SK-N-SH (cell line): Measurements from ENCODE around the gene NRG3. TPM values are rescaled to one million over a fixed set of nuclear protein-coding genes. Genes with fewer than 3 reads are reported as not detected.

Source experiments
- CTCF ChIA-PET: fragments of 300-600, 350-600 bp; formaldehyde crosslinking; extraction: SDS; loops from one replicate; lab custom pipeline; 2021; lab: Yijun Ruan, JAX
- POLR2A ChIA-PET: fragments of 350-600 bp; sonication (Branson Sonifier 250); formaldehyde crosslinking; extraction: SDS; loops from one replicate; lab custom pipeline; 2020; ENCODE audit warnings: antibody characterized with exemption, inconsistent platforms; lab: Yijun Ruan, JAX
- DNase-seq: peaks from one replicate; pipeline ENCODE4 v3.0.0; 2012
- H2AFZ ChIP-seq: fragments of 200-600 bp; sonication (generic); 2 replicates; pipeline ENCODE4 v1.8.1; 2016; ENCODE audit warnings: antibody characterized with exemption, mild to moderate bottlenecking, low read depth
- H3F3A ChIP-seq: fragments of 200-600 bp; sonication (generic); replicated peaks from 2 replicates; pipeline ENCODE3; 2016; ENCODE audit warnings: antibody characterized with exemption, mild to moderate bottlenecking; ENCODE audit not compliant: insufficient read depth
- H3K27ac ChIP-seq, 2 experiments: fragments of 200-500 bp in 1 of 2; fragments of 200-600 bp in 1 of 2; sonication (Bioruptor generic) in 1 of 2; sonication (generic), shearing (Covaris generic) in 1 of 2; 2 replicates each; pipeline versions ENCODE4 v1.5.1 to v1.6.1; 2014 to 2016; ENCODE audit warnings: low read depth in 2 of 2, inconsistent platforms in 1 of 2, low read length in 1 of 2, mild to moderate bottlenecking in 1 of 2, mixed read lengths in 1 of 2
- H3K27me3 ChIP-seq: fragments of 200-600 bp; sonication (generic), shearing (Covaris generic); 2 replicates; pipeline ENCODE4 v1.6.1; 2016; ENCODE audit warnings: mixed run types; ENCODE audit not compliant: insufficient read depth
- H3K36me3 ChIP-seq, 2 experiments: fragments of 200-500 bp in 1 of 2; fragments of 200-600 bp in 1 of 2; sonication (Bioruptor generic) in 1 of 2; sonication (generic) in 1 of 2; replicated peaks in 1 of 2; 2 replicates each; pipeline versions ENCODE3 to v1.5.1; 2014 to 2016; ENCODE audit warnings: low read length in 1 of 2, mild to moderate bottlenecking in 1 of 2; ENCODE audit not compliant: insufficient read depth in 2 of 2, control insufficient read depth in 1 of 2
- H3K4me1 ChIP-seq, 2 experiments: fragments of 200-500 bp in 1 of 2; fragments of 200-600 bp in 1 of 2; sonication (Bioruptor generic) in 1 of 2; sonication (generic), shearing (Covaris generic) in 1 of 2; 2 replicates each; pipeline versions ENCODE4 v1.5.1 to v1.6.1; 2014 to 2016; ENCODE audit warnings: low read depth in 1 of 2, low read length in 1 of 2, mixed run types in 1 of 2; ENCODE audit not compliant: insufficient read depth in 2 of 2, control insufficient read depth in 1 of 2
- H3K4me2 ChIP-seq: fragments of 200-600 bp; sonication (generic), shearing (Covaris generic); 2 replicates; pipeline ENCODE4 v1.6.1; 2017; ENCODE audit warnings: mixed run types
- H3K4me3 ChIP-seq, 2 experiments: fragments of 200-500 bp in 1 of 2; fragments of 200-600 bp in 1 of 2; sonication (Bioruptor generic) in 1 of 2; sonication (generic), shearing (Covaris generic) in 1 of 2; 2 replicates each; pipeline versions ENCODE4 v1.5.1 to v1.8.1; 2014 to 2016; ENCODE audit warnings: low read depth in 2 of 2, inconsistent platforms in 1 of 2, low read length in 1 of 2, mild to moderate bottlenecking in 1 of 2, mixed read lengths in 1 of 2, moderate library complexity in 1 of 2
- H3K79me2 ChIP-seq: fragments of 200-600 bp; sonication (generic); 2 replicates; pipeline ENCODE4 v1.8.1; 2017; ENCODE audit warnings: mild to moderate bottlenecking; ENCODE audit not compliant: insufficient read depth
- H3K9ac ChIP-seq: fragments of 200-600 bp; sonication (generic); 2 replicates; pipeline ENCODE4 v1.6.1; 2017; ENCODE audit warnings: mixed run types
- H3K9me2 ChIP-seq: fragments of 200-600 bp; sonication (generic); 2 replicates; pipeline ENCODE4 v1.6.1; 2017; ENCODE audit warnings: mixed run types
- H3K9me3 ChIP-seq: fragments of 200-600 bp; sonication (generic); 2 replicates; pipeline ENCODE4 v1.6.1; 2017; ENCODE audit warnings: mixed run types, mild to moderate bottlenecking, moderate library complexity
- H4K20me1 ChIP-seq: fragments of 200-600 bp; sonication (generic); 2 replicates; pipeline ENCODE4 v1.6.1; 2017; ENCODE audit warnings: mild to moderate bottlenecking, mixed run types; ENCODE audit not compliant: insufficient read depth
- EP300 ChIP-seq, 2 experiments: IDR thresholded peaks; 2 replicates each; pipeline versions ENCODE4 v1.4.0 to v1.6.1; 2012; ENCODE audit warnings: borderline replicate concordance in 1 of 2, low read depth in 1 of 2, low read length in 1 of 2
- FOSL2 ChIP-seq: IDR thresholded peaks from 2 replicates; pipeline ENCODE4 v1.4.0; 2012; ENCODE audit warnings: low read depth, mild to moderate bottlenecking, moderate library complexity, borderline replicate concordance
- FOXM1 ChIP-seq: IDR thresholded peaks from 2 replicates; pipeline ENCODE4 v1.4.0; 2012; ENCODE audit warnings: low read depth, mild to moderate bottlenecking
- GATA2 ChIP-seq: sonication (generic); formaldehyde crosslinking; IDR thresholded peaks from 2 replicates; pipeline ENCODE4 v1.5.0; 2020; ENCODE audit warnings: mild to moderate bottlenecking, missing genetic modification reagents
- MAX ChIP-seq: IDR thresholded peaks from 2 replicates; pipeline ENCODE4 v1.4.0; 2012; ENCODE audit warnings: low read depth
- MXI1 ChIP-seq: IDR thresholded peaks from 2 replicates; pipeline ENCODE4 v1.6.1; 2012; ENCODE audit warnings: mild to moderate bottlenecking, low read depth, low read length, improper control_type of control experiment
- NRF1 ChIP-seq: IDR thresholded peaks from 2 replicates; pipeline ENCODE4 v1.6.1; 2012; ENCODE audit warnings: low read depth, mild to moderate bottlenecking, low read length
- PBX3 ChIP-seq: IDR thresholded peaks from 2 replicates; pipeline ENCODE4; 2012
- REST ChIP-seq: IDR thresholded peaks from 2 replicates; pipeline ENCODE4 v1.6.1; 2012; ENCODE audit warnings: mild to moderate bottlenecking, low read depth, low read length, moderate library complexity
- RXRA ChIP-seq: IDR thresholded peaks from 2 replicates; pipeline ENCODE4 v1.4.0; 2012; ENCODE audit warnings: low read depth, mild to moderate bottlenecking, borderline replicate concordance
- TAF1 ChIP-seq: IDR thresholded peaks from 2 replicates; pipeline ENCODE4 v1.6.1; 2012; ENCODE audit warnings: low read depth, mild to moderate bottlenecking, low read length, moderate library complexity, borderline replicate concordance
- TCF12 ChIP-seq: IDR thresholded peaks from 2 replicates; pipeline ENCODE4 v1.4.0; 2012
- YY1 ChIP-seq: IDR thresholded peaks from 2 replicates; pipeline ENCODE4 v1.4.0; 2012; ENCODE audit warnings: low read depth, mild to moderate bottlenecking
- ZBTB33 ChIP-seq: IDR thresholded peaks from 2 replicates; pipeline ENCODE4 v1.4.0; 2012; ENCODE audit warnings: low read depth, borderline replicate concordance
- WGBS: methylation state at CpG from one replicate; pipeline ENCODE4 v1.1.6; 2017; ENCODE audit warnings: low lambda C conversion rate; 5-methylcytosine and 5-hydroxymethylcytosine counted together
- polyA plus RNA-seq, 3 experiments: library from polyadenylated mRNA; depleted of rRNA; stranded (reverse); fragments of >200 nt; gene quantifications; 2 replicates each; pipeline ENCODE4 v1.2.3, GENCODE V29; 2012

NRG3 gene
- polyA plus RNA-seq, 1 of the 3 experiments (the other 2 are of a cell fraction) = 0.03 TPM

- no peaks in the 10 kb centered on the region for H3K4me1 ChIP-seq
- H3K27ac ChIP-seq = no peak overlapping the region
- no peaks in the 10 kb centered on the region for H4K20me1 ChIP-seq
- H3K9me3 ChIP-seq = no peaks in the 10 kb centered on the region
- POLR2A ChIA-PET = no interaction called here
- H2AFZ ChIP-seq = no peak overlapping the region
- TF ChIP-seq YY1 = no peak
- TF ChIP-seq TCF12 = no peak
- TF ChIP-seq PBX3 = no peak
- TF ChIP-seq ZBTB33 = no peak
- no peak for TF ChIP-seq FOSL2
- TF ChIP-seq FOXM1 = no peak
- no peak for TF ChIP-seq EP300 (IDR thresholded peaks at IDR 0.05; ENCODE audit: borderline replicate concordance in 1 of 2, low read depth in 1 of 2, low read length in 1 of 2)
- no peak for TF ChIP-seq NRF1
- TF ChIP-seq GATA2 = no peak
- no peak for TF ChIP-seq MAX
- no peak for TF ChIP-seq TAF1
- TF ChIP-seq RXRA = no peak
- no peak for TF ChIP-seq MXI1
- no peak overlapping the region for H3K9ac ChIP-seq
- no peaks in the 10 kb centered on the region for H3K27me3 ChIP-seq
- no peaks in the 10 kb centered on the region for H3F3A ChIP-seq
- CTCF ChIA-PET = no interaction called here
- no peaks in the 10 kb centered on the region for H3K79me2 ChIP-seq
- 7% methylated on average over 2 of the region's 2 CpGs for WGBS
- no peaks in the 10 kb centered on the region for H3K36me3 ChIP-seq
- no peak for DNase-seq
- no peak overlapping the region for H3K4me2 ChIP-seq
- no peaks in the 10 kb centered on the region for H3K9me2 ChIP-seq
- H3K4me3 ChIP-seq = no peak overlapping the region
These were observed 9.4 kb upstream of the NRG3 start for GRCh38 chr10:81865581-81865980.

- Histone ChIP-seq H3K4me3 (no peak overlapping the region), H4K20me1 (no peaks in the 10 kb centered on the region), H3K9me2 (no peaks in the 10 kb centered on the region), H3F3A (no peaks in the 10 kb centered on the region), H3K4me2 (no peak overlapping the region), H3K36me3 (no peaks in the 10 kb centered on the region), H3K9ac (no peak overlapping the region), H3K79me2 (no peaks in the 10 kb centered on the region), H2AFZ (no peak overlapping the region), H3K27me3 (no peaks in the 10 kb centered on the region), H3K9me3 (no peaks in the 10 kb centered on the region), H3K27ac (no peak overlapping the region), H3K4me1 (no peaks in the 10 kb centered on the region)
- ChIA-PET POLR2A (no interaction called here), CTCF (no interaction called here)
- DNase-seq = no peak
- no peak for TF ChIP-seq REST
These were observed 8.2 kb upstream of the NRG3 start for GRCh38 chr10:81866753-81867152.
